Chondrocyte (in vitro differentiated cells): ENCODE measurements around the gene PABPN1L. TPM values are rescaled to one million over a fixed set of nuclear protein-coding genes. Genes with fewer than 3 reads are reported as not detected.
A peak's percentile ranks its signal among the peaks of the same experiment; 100 is the strongest.

Source experiments
- DNase-seq: peaks from one replicate; pipeline ENCODE4 v3.0.0; 2021; ENCODE audit warnings: mixed read lengths, low spot score
- H3K27ac Mint-ChIP-seq: one replicate; pipeline ENCODE4 v1.8.0; 2021; ENCODE audit warnings: mild to moderate bottlenecking, moderate library complexity, mixed read lengths; ENCODE audit not compliant: unreplicated experiment
- H3K27me3 Mint-ChIP-seq: 2 replicates; pipeline ENCODE4 v1.8.0; 2021; ENCODE audit warnings: low read depth, mixed read lengths
- H3K36me3 Mint-ChIP-seq: 2 replicates; pipeline ENCODE4 v1.8.0; 2021; ENCODE audit warnings: low read depth, mixed read lengths
- H3K4me1 Mint-ChIP-seq: 2 replicates; pipeline ENCODE4 v1.8.0; 2021; ENCODE audit warnings: low read depth, mild to moderate bottlenecking, mixed read lengths
- H3K4me3 Mint-ChIP-seq: one replicate; pipeline ENCODE4 v1.8.0; 2021; ENCODE audit warnings: mild to moderate bottlenecking, moderate library complexity, mixed read lengths; ENCODE audit not compliant: unreplicated experiment
- H3K9me3 Mint-ChIP-seq: 2 replicates; pipeline ENCODE4 v1.8.0; 2021; ENCODE audit warnings: low read depth, mixed read lengths
- total RNA-seq: library from RNA; stranded (reverse); gene quantifications from 3 replicates; pipeline ENCODE4 v1.2.1, GENCODE V29; 2021
- TF ChIP-seq, protein P1 (sequence below): fragments of 200-600 bp; sonication (generic); IDR thresholded peaks from 2 replicates; pipeline ENCODE4 v1.5.0; 2021; ENCODE audit warnings: antibody characterized with exemption, mild to moderate bottlenecking, moderate library complexity

The PABPN1L gene
- total RNA-seq, 1 donor from 2014 or later = not detected

DNA sequence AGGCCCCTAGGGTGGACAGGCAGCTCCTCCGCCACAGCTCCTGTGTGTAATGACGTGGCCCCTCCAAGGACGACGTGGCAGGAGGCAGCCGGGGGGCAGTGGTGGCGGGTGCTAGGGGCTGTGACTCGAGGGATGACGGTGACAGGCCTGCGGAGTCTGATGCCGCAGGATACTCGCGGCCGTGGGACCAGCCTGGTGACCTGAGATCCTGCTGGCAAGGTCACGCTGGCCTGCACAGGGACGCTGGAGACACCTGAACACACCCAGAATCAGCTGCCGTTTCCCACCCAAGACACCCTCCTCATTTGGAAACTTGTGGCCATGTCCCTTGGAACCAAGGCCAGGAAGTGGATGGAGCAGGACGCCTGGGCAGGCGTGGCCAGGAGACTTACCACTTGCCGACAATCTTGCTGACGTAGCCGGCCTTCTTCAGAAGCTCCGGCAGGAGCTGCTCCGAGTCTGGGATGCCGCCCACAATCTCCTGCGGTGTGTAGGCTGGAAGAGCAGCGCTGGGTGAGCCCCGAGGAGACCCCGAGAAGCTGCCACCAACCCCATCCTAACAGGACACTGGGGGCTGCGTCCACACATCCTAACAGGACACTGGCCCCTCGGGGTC is 25.8 kb downstream of the PABPN1L start:
- DNase-seq = no peak
- TF ChIP-seq, protein P1, sequence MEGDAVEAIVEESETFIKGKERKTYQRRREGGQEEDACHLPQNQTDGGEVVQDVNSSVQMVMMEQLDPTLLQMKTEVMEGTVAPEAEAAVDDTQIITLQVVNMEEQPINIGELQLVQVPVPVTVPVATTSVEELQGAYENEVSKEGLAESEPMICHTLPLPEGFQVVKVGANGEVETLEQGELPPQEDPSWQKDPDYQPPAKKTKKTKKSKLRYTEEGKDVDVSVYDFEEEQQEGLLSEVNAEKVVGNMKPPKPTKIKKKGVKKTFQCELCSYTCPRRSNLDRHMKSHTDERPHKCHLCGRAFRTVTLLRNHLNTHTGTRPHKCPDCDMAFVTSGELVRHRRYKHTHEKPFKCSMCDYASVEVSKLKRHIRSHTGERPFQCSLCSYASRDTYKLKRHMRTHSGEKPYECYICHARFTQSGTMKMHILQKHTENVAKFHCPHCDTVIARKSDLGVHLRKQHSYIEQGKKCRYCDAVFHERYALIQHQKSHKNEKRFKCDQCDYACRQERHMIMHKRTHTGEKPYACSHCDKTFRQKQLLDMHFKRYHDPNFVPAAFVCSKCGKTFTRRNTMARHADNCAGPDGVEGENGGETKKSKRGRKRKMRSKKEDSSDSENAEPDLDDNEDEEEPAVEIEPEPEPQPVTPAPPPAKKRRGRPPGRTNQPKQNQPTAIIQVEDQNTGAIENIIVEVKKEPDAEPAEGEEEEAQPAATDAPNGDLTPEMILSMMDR = no peak
- no peak overlapping the region for H3K4me3 Mint-ChIP-seq
- H3K27ac Mint-ChIP-seq = no peak overlapping the region
- H3K36me3 Mint-ChIP-seq = peaks cover 9% of the 10 kb centered on the region
- H3K4me1 Mint-ChIP-seq = no peaks in the 10 kb centered on the region
- H3K27me3 Mint-ChIP-seq = no peaks in the 10 kb centered on the region
- no peaks in the 10 kb centered on the region for H3K9me3 Mint-ChIP-seq

DNA sequence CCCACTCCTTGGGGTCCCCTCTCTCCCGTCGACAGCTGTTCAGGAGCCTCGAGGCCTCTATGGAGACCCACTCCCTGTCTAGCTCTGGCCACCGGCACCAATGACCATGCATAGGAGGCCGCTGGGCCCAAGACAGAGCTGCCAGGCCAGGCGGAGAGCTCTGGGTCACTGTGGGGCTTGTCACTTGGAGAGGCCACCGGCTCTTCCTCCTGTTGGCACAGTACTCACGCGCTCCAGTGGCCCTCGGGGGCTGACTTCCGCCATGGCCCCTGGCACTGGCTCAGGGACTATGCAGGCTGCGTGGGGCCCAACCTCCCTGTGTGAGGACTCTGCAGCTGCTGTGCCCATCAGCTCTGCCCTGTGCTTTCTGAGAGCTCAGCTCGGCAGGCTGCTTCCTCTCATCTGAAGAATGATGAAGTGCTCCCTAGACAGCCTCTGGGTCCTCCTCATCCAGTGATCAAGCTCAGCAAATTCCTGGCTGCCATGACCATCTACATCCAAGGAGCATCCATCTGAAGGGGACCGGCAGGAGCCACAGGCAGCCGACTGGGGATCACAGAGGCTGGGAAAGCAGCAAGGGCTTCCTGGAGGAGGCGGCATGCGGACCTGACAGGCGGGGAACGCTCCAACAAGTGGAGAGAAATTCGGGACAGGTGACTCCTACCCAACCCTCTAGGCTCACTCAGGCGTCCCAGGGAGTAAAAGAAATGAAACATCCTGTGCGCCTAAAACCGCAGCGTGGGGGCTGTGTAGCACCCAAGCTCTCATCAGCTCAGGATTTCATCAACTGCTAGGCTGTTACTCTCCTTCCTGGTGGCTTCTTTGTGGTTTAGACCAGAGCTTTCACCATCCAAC is 26.5 kb downstream of the PABPN1L start:
- TF ChIP-seq, protein P1 = no peak
- Mint-ChIP-seq H3K4me3 (no peak overlapping the region), H3K9me3 (no peaks in the 10 kb centered on the region), H3K27ac (no peak overlapping the region), H3K36me3 (peaks cover 12% of the 10 kb centered on the region), H3K27me3 (no peaks in the 10 kb centered on the region), H3K4me1 (no peaks in the 10 kb centered on the region)
- DNase-seq = no peak

DNA sequence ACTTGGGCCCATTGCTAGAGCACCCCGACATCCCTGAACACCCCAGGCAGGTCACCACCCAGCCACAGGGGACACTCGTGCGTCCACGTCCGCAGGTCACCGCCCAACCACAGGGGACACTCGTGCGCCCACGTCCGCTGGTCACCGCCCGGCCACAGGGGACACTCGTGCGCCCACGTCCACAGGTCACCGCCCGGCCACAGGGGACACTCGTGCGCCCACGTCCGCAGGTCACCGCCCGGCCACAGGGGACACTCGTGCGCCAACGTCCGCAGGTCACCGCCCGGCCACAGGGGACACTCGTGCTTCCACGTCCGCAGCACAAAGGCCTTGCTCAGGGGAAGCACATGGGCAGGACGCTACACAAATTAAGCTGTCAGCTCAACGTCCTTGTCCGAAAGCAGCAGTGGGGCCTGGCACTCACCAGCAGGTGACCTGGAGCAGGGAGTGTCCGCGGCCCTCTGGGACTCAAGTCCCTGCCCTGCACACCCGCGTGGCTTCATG is 27.4 kb downstream of the PABPN1L start:
- no peak overlapping the region for H3K27ac Mint-ChIP-seq
- DNase-seq = no peak
- H3K4me1 Mint-ChIP-seq = no peaks in the 10 kb centered on the region
- H3K36me3 Mint-ChIP-seq = peaks cover 13% of the 10 kb centered on the region
- TF ChIP-seq, protein P1 = peak; percentile 27
- no peak overlapping the region for H3K4me3 Mint-ChIP-seq
- H3K27me3 Mint-ChIP-seq = no peaks in the 10 kb centered on the region
- no peaks in the 10 kb centered on the region for H3K9me3 Mint-ChIP-seq

DNA sequence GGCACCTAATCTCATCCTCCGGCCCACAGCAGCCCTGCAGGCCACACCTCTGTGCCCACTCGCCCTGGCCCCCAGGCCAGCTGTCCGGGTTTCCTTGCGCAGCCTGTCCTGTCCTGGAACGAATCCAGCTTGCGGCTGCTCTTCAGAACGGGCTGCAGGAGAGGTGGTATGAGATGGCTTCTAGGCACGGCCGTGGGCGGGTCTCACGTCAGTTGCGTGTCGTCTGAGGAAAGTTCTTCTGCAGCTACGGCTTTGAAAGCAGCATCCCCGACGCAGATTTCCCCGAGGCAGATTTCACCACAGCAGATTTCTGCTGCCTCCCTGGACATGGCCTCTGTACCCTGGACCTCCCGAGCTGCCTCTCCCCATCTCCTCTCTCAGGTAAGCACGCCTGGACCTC is 27.9 kb downstream of the PABPN1L start:
- no peaks in the 10 kb centered on the region for H3K27me3 Mint-ChIP-seq
- TF ChIP-seq, protein P1 = no peak
- no peak overlapping the region for H3K27ac Mint-ChIP-seq
- H3K4me3 Mint-ChIP-seq = no peak overlapping the region
- H3K36me3 Mint-ChIP-seq = peaks cover 13% of the 10 kb centered on the region
- no peak for DNase-seq
- no peaks in the 10 kb centered on the region for H3K4me1 Mint-ChIP-seq
- H3K9me3 Mint-ChIP-seq = no peaks in the 10 kb centered on the region

DNA sequence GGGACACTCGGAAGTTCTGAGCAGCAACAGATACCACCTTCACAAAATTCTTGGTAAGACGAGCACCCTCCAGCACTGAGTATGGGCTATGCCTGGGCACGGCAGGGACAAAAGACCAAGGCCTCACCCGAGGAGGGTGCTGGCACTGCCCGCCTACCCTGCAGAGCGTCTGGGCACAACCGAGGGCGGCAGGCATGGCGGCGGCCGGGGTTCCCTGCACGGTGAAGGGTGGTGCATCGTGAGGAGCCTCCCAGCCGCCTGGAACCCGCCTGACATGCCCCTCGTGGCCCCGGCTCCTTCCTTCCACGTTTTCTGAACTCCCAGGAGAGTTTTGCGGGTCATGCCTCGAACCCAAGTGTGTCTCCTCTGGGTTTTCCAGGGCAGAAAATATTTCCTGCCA is 28.7 kb downstream of the PABPN1L start:
- Mint-ChIP-seq H3K27me3 (no peaks in the 10 kb centered on the region), H3K27ac (no peak overlapping the region), H3K9me3 (no peaks in the 10 kb centered on the region), H3K4me3 (no peak overlapping the region), H3K36me3 (peaks cover 10% of the 10 kb centered on the region), H3K4me1 (no peaks in the 10 kb centered on the region)
- no peak for DNase-seq
- TF ChIP-seq, protein P1 = no peak
